ENCODE measurements around the gene RAB31. TPM values are rescaled to one million over a fixed set of nuclear protein-coding genes. Genes with fewer than 3 reads are reported as not detected.

The RAB31 gene
- total RNA-seq, 2 donors from 2014 or later: 107 to 141 TPM

DNA sequence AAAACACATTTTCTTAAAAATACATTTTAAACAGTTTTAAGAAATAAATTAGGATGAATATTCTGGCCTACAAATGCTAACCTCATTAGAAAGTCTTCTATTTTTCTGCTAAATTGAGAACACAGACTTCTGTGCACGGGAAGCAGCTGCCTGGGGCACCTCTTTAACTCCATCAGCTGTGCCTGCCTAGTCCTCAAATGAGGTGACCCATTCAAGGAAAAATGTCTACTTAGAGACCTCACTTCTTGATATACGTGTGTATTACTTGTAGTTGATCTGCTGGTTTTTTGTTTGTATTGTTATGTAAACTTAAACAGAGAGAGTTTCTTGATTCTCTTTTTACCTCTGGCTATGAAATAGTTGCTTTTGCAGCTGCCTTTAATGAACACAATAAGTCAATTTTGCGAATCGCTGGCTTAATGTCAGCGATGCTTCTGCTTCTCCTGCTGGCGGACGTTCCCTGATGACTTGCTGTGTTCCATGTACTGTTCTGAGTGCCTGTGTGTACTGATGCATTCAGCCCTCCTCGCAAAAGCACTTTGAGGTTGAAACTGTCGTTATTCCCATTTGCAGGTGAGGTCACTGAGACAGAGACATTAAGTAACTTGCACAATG, 88.9 kb downstream of the RAB31 start:
- DNase-seq (ENCODE audit: low spot score): no peak
- intact Hi-C loops (cut with DNase I): no loop called here

- no peak for DNase-seq (ENCODE audit: low spot score)
- intact Hi-C loops (cut with DNase I): no loop called here
These were observed 94.3 kb downstream of the RAB31 start for GRCh38 chr18:9802175-9803062.

GRCh38 chr18:9803063-9803697, 95.1 kb downstream of the RAB31 start:
- intact Hi-C loops (cut with DNase I): no loop called here
- DNase-seq (ENCODE audit: low spot score): no peak

- DNase-seq (ENCODE audit: low spot score): no peak
- intact Hi-C loops (cut with DNase I): no loop called here
These were observed 95.8 kb downstream of the RAB31 start for GRCh38 chr18:9803698-9804516.

- intact Hi-C loops (cut with DNase I): no loop called here
These were observed 96.5 kb downstream of the RAB31 start for GRCh38 chr18:9804517-9805104.

GRCh38 chr18:9806905-9807304, 98.8 kb downstream of the RAB31 start:
- no peak for DNase-seq (ENCODE audit: low spot score)
- intact Hi-C loops (cut with DNase I): no loop called here

More at GRCh38 chr18:9804517-9805104, 96.5 kb downstream of the RAB31 start:
- DNase-seq (ENCODE audit: low spot score): no peak

DNA sequence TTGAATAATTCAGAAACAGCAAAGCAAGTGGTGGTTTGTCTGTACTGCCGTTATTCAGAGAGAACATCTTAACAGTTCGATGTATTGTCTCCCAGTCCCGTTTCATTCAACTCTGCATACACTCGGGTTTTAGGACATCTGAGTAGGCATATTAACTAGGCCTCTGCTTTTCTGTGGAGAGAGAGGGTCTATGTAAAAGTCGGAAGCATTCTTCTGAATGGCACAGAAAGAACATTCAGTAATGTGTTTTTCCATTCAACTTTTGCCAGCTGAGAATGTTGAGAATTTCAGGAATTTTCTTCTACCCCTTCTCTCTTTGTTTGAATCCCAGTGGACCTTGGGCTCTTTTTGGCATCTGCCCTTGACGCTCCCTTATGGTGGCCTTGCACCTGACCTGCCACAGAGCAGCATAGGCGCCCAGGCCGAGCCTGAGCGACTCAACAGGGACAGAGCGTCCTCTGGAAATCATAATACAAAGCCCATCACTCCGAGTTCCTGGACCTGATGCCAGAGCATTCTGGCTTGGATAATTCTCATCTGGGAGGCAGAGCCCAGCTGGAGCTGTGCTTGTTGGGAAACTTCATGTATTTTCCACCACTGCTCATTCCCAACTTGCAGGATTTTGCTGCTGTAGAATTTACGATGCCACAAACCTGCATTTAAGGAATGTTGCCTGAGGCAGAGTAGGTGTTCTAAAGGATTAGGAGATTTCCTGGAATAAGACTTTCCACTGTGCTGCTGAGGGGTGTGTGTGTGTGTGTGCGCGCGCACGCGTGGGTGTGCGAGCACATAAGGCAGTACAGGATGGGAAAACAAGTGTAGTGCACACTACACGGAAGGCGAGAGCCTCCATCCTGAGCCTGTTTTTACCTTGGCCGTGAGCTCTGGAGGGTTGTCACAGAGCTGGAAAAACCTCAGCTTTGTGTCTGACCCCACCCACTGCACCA, 100.5 kb downstream of the RAB31 start:
- intact Hi-C loops (cut with DNase I): no loop called here
- DNase-seq (ENCODE audit: low spot score): no peak

DNA sequence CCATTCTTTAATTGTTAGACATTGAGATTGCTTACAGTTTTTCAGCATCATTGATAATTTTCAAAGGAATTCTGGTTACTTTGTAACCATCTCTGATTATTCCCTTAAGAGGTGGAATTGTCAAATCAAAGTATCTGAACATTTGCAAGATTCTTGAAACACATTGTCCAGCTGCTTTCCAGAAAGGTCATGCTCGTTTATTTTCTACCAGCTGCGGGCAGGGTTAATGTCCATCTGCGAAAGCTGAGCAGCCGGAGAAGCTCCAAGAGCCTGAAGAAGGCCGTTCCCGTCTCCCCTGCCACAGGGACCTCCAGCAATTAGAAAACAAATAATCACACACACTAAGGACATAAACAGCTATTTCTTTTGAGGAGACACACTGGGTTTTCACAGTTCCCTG, 101.6 kb downstream of the RAB31 start:
- intact Hi-C loops (cut with DNase I): loop anchor here in 1 of 2 donors (10.0 kb wide), 1 partner anchor 715 kb away; the partner anchor contains the start of gene NAPG
- DNase-seq (ENCODE audit: low spot score): no peak

DNA sequence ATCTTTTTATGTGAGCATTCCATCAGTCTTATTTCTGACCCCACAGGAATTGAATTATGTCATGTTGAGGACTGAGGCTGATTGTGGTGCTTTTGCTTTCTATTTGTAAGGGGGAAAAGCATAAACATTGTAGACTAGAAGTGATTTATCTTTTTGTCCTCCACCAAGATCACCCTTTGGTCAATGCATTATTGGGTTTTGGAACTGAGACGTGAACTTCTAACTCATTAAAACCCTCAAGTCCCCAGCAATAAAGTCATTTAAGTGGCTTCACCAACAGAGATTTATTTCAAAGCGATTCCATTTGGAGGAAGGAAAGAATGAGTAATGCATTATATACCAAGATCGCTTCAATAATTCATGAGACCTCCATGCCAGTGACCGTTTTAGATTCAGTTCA, 102.2 kb downstream of the RAB31 start:
- intact Hi-C loops (cut with DNase I): loop anchor here in 1 of 2 donors (10.0 kb wide), 1 partner anchor 715 kb away; the partner anchor contains the start of gene NAPG
- no peak for DNase-seq (ENCODE audit: low spot score)

- intact Hi-C loops (cut with DNase I): loop anchor here in 1 of 2 donors (10.0 kb wide), 1 partner anchor 714 kb away; the partner anchor contains the start of gene NAPG
- no peak for DNase-seq (ENCODE audit: low spot score)
These were observed 103.0 kb downstream of the RAB31 start for GRCh38 chr18:9810994-9811705.

- DNase-seq (ENCODE audit: low spot score): no peak
- intact Hi-C loops (cut with DNase I): loop anchor here in 1 of 2 donors (10.0 kb wide), 1 partner anchor 713 kb away; the partner anchor contains the start of gene NAPG
These were observed 103.9 kb downstream of the RAB31 start for GRCh38 chr18:9811978-9812377.

GRCh38 chr18:9814431-9814830, 106.3 kb downstream of the RAB31 start:
- no peak for DNase-seq (ENCODE audit: low spot score)
- intact Hi-C loops (cut with DNase I): loop anchor here in 1 of 2 donors (10.0 kb wide), 1 partner anchor 710 kb away; the partner anchor contains the start of gene NAPG

DNA sequence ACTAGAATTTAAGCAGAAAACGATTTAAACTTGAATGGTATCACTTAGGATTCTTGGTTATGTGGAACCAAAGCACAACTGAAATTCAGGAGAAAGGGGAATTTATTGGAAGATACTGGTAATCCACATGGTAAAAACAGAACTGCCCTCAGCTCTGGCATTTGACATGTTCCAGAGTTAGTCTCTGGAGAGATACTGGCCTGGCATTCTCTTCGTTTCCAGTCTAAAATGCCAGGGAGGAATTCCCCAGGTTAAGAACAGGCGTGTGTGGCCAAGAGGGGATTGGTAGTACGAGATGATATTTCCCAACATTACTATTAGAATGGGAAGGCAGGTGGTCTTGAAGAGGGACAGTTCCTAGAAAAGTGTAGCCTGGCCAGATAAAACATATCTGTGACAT, 109.2 kb downstream of the RAB31 start:
- intact Hi-C loops (cut with DNase I): loop anchor here in 1 of 2 donors (10.0 kb wide), 1 partner anchor 708 kb away; the partner anchor contains the start of gene NAPG
- DNase-seq (ENCODE audit: low spot score): no peak

GRCh38 chr18:9817725-9818422, 109.8 kb downstream of the RAB31 start:
- no peak for DNase-seq (ENCODE audit: low spot score)
- intact Hi-C loops (cut with DNase I): loop anchor here in 1 of 2 donors (10.0 kb wide), 1 partner anchor 707 kb away; the partner anchor contains the start of gene NAPG

GRCh38 chr18:9818423-9818734, 110.3 kb downstream of the RAB31 start:
- DNase-seq (ENCODE audit: low spot score): no peak
- intact Hi-C loops (cut with DNase I): loop anchor here in 1 of 2 donors (10.0 kb wide), 1 partner anchor 706 kb away; the partner anchor contains the start of gene NAPG

DNA sequence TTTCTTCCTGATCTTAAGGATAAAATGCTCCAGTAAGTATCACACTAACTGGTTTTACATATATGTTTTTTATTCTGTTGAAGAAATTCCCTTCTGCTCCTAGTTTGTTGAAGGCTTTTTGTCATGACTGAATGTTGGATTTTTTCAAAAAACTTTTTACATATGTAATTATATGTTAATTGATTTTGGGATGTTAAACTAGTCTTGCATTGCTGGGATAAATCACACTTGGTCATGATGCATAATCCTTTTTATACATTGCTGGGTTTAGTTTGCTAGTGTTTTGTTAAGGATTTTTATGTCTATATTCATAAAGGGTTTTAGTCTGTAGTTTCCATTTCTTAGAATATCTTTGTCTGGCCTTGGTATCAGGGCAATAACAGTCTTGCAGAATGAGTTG, 112.0 kb downstream of the RAB31 start:
- intact Hi-C loops (cut with DNase I): loop anchor here in 1 of 2 donors (10.0 kb wide), 1 partner anchor 105 kb away; no protein-coding TSS in a partner anchor
- DNase-seq (ENCODE audit: low spot score): no peak

All from posterior vena cava (tissue), 2 donors.